ENCODE data around the gene SLC17A8.
"Not testable (repeated sequence)": the region's sequence is repeated elsewhere in the genome, so short reads cannot be mapped to it uniquely, and the experiment has no call there.

SLC17A8 gene

DNA sequence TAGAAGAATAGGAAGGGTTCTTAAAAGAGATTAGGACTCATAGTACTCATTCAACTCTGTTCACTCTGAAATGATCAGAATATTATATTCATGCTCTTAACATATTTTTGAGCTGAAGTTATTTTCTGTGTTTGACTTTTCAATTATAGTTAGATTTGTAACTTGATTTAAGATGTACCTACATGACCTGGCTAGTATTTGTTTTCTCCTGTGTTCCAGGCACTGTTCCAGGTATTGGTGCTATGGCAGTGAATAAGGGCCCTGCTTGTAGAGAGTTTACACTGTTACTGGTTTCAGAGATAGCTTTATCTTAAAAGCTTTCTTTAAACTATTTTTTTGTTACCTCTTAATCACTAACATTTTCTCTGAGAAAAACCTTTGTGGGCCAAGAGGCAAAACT, 19.1 kb upstream of the SLC17A8 start:
- DNase-seq (ENCODE audit: insufficient read length, low spot score) (no peak), FAIRE-seq (no peak)

DNA sequence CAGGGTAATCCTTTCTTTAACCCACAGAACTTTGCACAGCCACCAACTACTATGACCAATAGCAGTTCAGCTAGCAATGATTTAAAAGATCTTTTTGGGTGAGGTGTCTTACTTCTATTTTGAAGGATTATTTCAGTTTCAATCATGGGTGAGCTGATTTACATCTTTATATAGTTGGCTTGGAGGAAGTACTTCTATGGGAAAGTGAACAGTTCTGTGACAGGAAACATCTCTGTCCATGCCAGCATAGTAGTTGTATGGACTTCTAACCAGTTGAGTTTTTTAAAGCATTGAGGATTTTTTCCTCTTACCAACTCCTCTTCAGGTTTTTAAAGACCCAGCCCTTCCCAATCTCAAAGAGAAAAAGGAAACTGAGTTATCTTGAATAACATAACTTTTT, 17.8 kb upstream of the SLC17A8 start:
- TF ChIP-seq POLR2A (IDR thresholded peaks at IDR 0.05; ENCODE audit: low read depth, low read length) (no peak), TAF1 (IDR thresholded peaks at IDR 0.05; ENCODE audit: low read depth, low read length) (no peak), POU2F2 (IDR thresholded peaks at IDR 0.05; ENCODE audit: low read depth, low read length) (no peak), SPI1 (IDR thresholded peaks at IDR 0.05; ENCODE audit: low read depth, low read length) (no peak), PAX5 (IDR thresholded peaks at IDR 0.05; ENCODE audit: insufficient read depth, low read length, severe bottlenecking) (no peak), POLR2AphosphoS5 (IDR thresholded peaks at IDR 0.05; ENCODE audit: low read depth, low read length) (no peak)
- FAIRE-seq (no peak), DNase-seq (ENCODE audit: insufficient read length, low spot score) (no peak)

More for the DNA sequence above, 19.1 kb upstream of the SLC17A8 start:
- no peak for TF ChIP-seq POLR2A (IDR thresholded peaks at IDR 0.05; ENCODE audit: low read depth, low read length)

DNA sequence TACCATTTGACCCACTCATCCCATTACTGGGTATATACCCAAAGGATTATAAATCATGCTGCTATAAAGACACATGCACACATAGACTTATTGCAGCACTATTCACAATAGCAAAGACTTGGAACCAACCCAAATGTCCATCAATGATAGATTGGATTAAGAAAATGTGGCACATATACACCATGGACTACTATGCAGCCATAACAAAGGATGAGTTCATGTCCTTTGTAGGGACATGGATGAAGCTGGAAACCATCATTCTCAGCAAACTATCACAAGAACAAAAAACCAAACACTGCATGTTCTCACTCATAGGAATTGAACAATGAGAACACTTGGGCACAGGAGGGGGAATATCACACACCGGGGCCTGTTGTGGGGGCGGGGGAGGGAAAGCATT, 14.0 kb upstream of the SLC17A8 start:
- not testable (repeated sequence) for FAIRE-seq

DNA sequence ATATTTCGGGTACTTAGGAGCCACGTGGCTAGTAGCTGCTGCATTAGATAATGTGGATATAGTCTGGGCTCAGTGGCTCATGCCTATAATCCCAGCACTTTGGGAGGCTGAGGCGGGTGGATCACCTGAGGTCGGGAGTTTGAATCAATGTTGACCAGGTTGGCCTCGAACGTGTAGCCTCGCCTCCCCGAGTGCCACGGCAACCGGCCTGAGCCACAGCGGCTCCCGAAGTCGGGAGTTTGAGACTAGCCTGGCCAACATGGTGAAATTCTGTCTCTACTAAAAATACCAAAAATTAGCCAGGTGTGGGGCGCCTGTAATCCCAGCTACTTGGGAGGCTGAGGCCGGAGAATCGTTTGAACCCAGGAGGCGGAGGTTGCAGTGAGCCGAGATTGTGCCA, 12.5 kb upstream of the SLC17A8 start:
- DNase-seq (ENCODE audit: insufficient read length, low spot score); FAIRE-seq: not testable (repeated sequence)

More for the DNA sequence above, 14.0 kb upstream of the SLC17A8 start:
- not testable (repeated sequence) for DNase-seq (ENCODE audit: insufficient read length, low spot score)

DNA sequence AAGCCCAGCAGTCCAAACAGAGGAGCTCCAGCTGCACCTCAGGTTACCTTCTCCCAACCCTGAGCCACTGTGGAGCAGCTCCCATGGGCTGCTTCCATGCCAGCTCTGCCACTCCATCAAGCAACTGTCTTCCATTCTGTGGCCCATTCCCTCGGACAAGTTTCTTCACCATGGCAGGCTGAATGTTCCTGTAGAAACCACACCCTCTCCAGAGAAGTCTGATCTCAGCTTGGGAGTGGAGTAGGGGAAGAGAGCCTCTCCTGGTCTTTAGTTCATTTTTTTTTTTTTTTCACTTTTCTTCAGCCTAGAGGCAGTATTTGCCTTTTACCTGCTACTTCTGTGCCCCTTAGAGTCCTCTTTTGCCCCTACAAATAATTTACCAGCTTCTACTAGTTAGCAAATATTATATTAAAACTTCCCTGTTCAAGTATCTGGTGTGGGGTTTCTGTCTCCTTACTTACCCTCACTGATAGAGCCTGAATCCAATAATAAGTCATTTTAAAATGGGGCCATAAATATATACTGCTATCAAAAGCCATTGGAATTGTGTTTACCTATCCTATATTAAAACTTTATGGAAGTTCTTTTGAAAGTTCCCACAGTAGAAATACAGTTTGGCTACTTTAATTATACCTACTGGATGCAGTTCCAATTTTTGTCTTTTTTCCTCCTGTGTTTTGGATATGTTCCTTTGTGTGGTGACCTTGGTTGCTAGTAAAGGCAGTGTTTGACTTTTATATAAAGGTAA, 11.7 kb upstream of the SLC17A8 start:
- FAIRE-seq, result no peak
- TF ChIP-seq POU2F2 (IDR thresholded peaks at IDR 0.05; ENCODE audit: low read depth, low read length) (no peak), POLR2A (IDR thresholded peaks at IDR 0.05; ENCODE audit: low read depth, low read length) (no peak), TAF1 (IDR thresholded peaks at IDR 0.05; ENCODE audit: low read depth, low read length) (no peak), POLR2AphosphoS5 (IDR thresholded peaks at IDR 0.05; ENCODE audit: low read depth, low read length) (no peak), SPI1 (IDR thresholded peaks at IDR 0.05; ENCODE audit: low read depth, low read length) (no peak)
- DNase-seq (ENCODE audit: insufficient read length, low spot score), result no peak

DNA sequence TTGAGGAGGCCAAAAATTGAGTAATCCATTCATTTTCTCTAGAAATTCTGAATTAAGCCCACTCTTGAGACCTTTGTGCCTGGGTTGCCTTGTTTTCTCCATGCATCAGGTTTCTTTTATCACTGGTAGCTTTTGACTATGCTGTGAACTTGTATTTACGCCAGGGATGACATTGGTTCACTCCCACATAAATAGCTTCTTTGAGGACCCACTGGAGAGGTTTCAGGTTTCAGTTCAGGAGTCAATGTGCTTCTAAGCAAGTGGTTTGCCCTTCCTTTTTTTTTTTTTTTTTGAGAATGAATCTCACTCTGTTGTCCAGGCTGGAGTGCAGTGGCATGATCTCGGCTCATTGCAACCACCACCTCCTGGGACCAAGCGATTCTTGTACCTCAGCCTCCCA, 10.2 kb upstream of the SLC17A8 start:
- TF ChIP-seq POLR2AphosphoS5 (IDR thresholded peaks at IDR 0.05; ENCODE audit: low read depth, low read length) (no peak), POLR2A (IDR thresholded peaks at IDR 0.05; ENCODE audit: low read depth, low read length) (no peak), TAF1 (IDR thresholded peaks at IDR 0.05; ENCODE audit: low read depth, low read length) (no peak), PAX5 (IDR thresholded peaks at IDR 0.05; ENCODE audit: insufficient read depth, low read length, severe bottlenecking) (no peak), POU2F2 (IDR thresholded peaks at IDR 0.05; ENCODE audit: low read depth, low read length) (no peak), SPI1 (IDR thresholded peaks at IDR 0.05; ENCODE audit: low read depth, low read length) (no peak)
- DNase-seq (ENCODE audit: insufficient read length, low spot score), result no peak
- no peak for FAIRE-seq

DNA sequence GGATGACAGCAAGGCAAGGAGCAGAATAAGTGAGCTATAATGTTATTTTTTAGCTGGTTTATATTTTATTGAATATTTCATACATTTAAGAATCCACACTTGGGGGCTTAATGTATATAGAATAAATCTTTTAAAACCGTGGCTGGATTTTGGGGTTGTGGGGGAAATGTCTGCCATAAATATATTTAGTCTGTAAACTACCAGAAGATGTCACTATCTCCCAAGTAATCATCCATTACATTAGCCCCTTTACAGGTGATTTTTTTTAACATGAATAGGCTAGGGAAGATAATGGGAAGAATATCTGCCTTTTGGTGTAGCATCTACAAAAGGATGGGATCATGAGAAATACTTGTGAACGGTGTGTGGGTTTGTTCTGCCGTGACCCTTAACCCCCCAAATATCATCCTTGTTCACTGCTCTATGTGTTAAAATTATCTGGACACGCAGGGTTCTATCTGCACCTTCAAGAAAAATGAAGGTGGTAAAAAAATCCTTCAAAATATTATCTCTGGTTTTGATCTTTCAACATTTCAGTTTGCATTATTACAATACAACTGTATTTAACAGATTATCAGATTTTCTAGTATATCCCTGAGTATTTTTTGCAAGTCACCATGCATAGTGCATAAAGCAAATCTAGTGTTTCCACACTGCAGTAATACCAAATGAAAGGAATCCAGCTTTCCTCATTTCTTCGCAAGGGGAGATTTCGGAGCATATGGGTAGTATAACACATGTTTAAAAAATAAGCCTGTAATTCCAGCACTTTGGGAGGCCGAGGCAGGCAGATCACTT, 8.0 kb upstream of the SLC17A8 start:
- no peak for TF ChIP-seq POLR2A (IDR thresholded peaks at IDR 0.05; ENCODE audit: low read depth, low read length)
- no peak for DNase-seq (ENCODE audit: insufficient read length, low spot score)
- no peak for FAIRE-seq

DNA sequence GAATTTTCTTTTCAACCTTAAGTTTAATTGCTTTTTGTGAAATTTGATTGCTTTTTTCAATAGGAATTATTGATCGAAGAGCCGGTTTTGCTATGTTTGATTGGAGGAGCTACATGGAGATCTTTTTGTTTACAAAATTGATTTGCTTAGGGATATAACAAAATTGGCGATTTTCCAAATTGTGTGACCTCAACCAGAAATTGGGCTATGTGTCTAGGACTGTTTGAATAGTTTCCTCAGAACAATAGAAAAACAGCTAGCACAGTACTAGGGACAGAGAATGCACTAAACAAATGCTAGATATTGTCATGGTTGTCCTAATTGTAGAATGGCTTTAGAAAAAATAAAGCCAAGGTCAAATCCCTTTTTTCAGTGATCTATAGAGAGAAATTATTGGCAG, 2.4 kb downstream of the SLC17A8 start:
- DNase-seq (ENCODE audit: insufficient read length, low spot score) (no peak), FAIRE-seq (no peak)
- TF ChIP-seq POU2F2 (IDR thresholded peaks at IDR 0.05; ENCODE audit: low read depth, low read length) (no peak), POLR2AphosphoS5 (IDR thresholded peaks at IDR 0.05; ENCODE audit: low read depth, low read length) (no peak), POLR2A (IDR thresholded peaks at IDR 0.05; ENCODE audit: low read depth, low read length) (no peak), TAF1 (IDR thresholded peaks at IDR 0.05; ENCODE audit: low read depth, low read length) (no peak), PAX5 (IDR thresholded peaks at IDR 0.05; ENCODE audit: insufficient read depth, low read length, severe bottlenecking) (no peak), SPI1 (IDR thresholded peaks at IDR 0.05; ENCODE audit: low read depth, low read length) (no peak)

DNA sequence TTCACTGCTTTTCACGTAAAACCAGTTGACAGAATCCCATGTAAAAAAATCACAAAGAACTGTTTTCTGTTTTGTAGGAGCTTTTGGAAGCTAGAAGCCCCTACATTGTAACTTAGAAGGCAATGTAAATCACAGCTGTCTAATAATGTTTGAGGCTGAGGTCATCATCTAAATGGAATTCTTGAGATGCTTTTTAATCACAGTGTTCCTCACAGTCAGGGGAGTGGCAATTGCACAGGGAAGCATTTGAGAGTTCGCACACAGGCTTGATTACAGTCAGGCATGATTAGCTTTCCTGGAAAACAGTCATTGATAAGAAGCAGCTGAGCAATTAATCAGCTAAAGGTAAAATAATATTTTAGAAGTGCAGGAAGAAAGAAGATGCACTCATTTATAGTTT, 2.9 kb downstream of the SLC17A8 start:
- TF ChIP-seq POLR2AphosphoS5 (IDR thresholded peaks at IDR 0.05; ENCODE audit: low read depth, low read length), result no peak
- no peak for TF ChIP-seq TAF1 (IDR thresholded peaks at IDR 0.05; ENCODE audit: low read depth, low read length)
- no peak for TF ChIP-seq SPI1 (IDR thresholded peaks at IDR 0.05; ENCODE audit: low read depth, low read length)
- no peak for TF ChIP-seq POU2F2 (IDR thresholded peaks at IDR 0.05; ENCODE audit: low read depth, low read length)
- TF ChIP-seq POLR2A (IDR thresholded peaks at IDR 0.05; ENCODE audit: low read depth, low read length), result no peak
- no peak for TF ChIP-seq PAX5 (IDR thresholded peaks at IDR 0.05; ENCODE audit: insufficient read depth, low read length, severe bottlenecking)
- FAIRE-seq (no peak), DNase-seq (ENCODE audit: insufficient read length, low spot score) (no peak)

DNA sequence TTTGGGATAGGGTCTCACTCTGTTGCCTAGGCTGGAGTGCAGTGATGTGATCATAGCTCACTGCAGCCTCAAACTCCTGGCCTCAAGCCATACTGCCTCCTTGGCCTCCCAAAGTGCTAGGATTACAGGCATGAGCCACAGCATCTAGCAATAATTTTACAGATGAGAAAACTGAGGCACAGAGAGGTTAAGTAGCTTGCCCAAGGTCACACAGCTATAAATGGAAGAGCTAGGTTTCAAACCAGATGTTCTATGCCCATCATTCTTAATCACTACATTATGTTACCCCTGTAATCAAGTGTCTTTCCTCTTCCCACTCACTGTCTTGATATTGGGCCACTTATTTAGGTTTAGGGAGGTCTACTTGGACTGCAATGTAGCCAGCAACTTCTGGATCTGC, 3.6 kb downstream of the SLC17A8 start:
- DNase-seq (ENCODE audit: insufficient read length, low spot score) (no peak), FAIRE-seq (no peak)
- TF ChIP-seq POLR2A (IDR thresholded peaks at IDR 0.05; ENCODE audit: low read depth, low read length) (no peak), TAF1 (IDR thresholded peaks at IDR 0.05; ENCODE audit: low read depth, low read length) (no peak), POU2F2 (IDR thresholded peaks at IDR 0.05; ENCODE audit: low read depth, low read length) (no peak), PAX5 (IDR thresholded peaks at IDR 0.05; ENCODE audit: insufficient read depth, low read length, severe bottlenecking) (no peak), SPI1 (IDR thresholded peaks at IDR 0.05; ENCODE audit: low read depth, low read length) (no peak), POLR2AphosphoS5 (IDR thresholded peaks at IDR 0.05; ENCODE audit: low read depth, low read length) (no peak)
